ENCODE results near the gene BCL11A.
"Not testable (repeated sequence)": the region's sequence is repeated elsewhere in the genome, so short reads cannot be mapped to it uniquely, and the experiment has no call there.

BCL11A gene

DNA sequence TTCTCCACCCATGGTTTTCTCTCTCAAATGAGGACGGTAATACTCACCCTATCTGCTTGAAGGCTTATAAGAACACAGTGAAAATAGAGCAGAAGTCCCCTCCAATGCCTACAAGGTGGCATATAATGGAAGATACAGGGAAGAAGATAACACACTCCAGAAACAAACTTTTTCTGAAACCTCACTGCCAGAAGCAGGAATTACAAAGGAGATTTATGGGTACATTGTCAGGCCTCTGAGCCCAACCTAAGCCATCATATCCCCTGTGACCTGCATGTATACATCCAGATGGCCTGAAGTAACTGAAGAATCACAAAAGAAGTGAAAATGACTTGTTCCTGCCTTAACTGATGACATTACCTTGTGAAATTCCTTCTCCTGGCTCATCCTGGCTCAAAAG, 136.2 kb downstream of the BCL11A start:
- not testable (repeated sequence) for DNase-seq

GRCh38 chr2:60416221-60417008, 137.0 kb downstream of the BCL11A start:
- no peak for DNase-seq

GRCh38 chr2:60415814-60416213, 137.6 kb downstream of the BCL11A start:
- no peak for DNase-seq

- DNase-seq = no peak
Measured at GRCh38 chr2:60414495-60415138, 138.8 kb downstream of the BCL11A start.

- DNase-seq = no peak
Measured at GRCh38 chr2:60413814-60414168, 139.7 kb downstream of the BCL11A start.

- no peak for DNase-seq
Measured at GRCh38 chr2:60413069-60413813, 140.2 kb downstream of the BCL11A start.

DNA sequence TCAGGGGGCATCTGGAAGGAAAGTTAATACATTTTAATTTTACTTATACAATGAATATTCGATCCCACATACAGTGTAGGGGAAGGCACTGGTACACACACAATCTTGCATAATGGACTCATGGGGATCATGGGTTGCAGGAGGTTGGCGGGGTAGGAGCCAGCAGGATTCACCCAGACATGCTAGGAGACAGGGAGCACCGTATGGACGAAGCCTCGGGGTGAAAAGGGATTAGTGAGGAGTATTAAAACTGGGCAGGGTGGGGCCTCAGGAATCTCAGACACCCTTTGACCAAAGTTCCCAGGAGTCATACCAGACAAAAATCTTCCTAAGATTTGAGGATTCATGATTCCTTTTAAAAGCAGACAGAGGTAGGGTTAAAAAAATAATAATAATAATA, 140.8 kb downstream of the BCL11A start:
- no peak for DNase-seq

DNA sequence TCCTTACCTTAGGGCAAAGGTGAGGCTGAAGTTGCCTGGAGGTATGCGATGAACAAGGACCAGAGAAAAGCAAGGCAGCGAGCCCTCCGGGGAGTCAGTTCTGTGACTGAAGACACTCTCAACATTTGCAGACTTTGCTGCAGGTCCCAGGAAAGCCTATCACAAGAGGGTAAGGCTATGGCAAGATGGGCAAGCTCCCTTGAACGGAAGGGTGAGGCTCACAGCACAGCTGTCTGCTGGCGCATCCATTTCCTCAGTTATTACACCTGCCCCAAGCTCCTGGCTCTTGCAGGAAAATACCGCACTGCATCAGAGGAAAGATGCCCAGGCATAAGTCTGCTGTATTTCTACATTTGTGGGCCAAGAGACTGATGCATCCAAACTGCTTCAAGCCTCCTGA, 141.4 kb downstream of the BCL11A start:
- DNase-seq = no peak

DNA sequence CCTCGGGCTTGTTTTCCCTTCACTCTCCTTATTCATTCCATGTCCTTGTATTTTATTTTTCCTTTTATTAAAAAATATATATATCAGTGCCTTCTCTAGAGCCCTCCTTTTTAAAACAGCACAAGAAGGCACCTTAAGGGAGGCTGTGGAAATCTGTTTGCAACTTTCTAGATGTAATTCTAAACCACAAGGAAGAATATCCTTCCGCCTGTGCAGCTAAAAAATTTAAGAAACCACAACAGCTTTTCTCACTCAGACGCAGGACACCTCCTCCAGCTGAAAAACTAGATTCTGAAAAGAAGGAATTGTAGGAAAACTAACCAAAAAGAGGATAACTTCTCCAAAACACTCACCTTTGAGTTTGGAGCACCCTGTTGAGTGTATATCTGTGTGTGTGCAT, 142.2 kb downstream of the BCL11A start:
- no peak for DNase-seq

- DNase-seq = no peak
Measured at GRCh38 chr2:60410456-60411146, 142.9 kb downstream of the BCL11A start.

DNA sequence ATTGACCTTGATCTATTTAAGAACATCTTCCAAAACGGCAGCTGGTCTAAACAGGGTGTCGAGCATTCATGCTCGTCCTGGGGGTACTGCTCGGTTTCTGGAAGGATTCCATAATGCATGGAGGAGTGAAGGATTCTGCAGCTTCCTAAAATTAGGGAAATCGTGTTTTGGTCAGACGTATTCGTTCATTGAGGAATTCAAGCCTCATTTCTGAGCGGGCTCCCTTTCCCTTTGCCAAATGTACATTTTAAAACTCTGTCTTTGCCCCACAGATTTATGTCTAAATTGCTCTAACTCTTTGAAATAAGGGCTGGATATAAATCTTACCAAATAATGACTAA, 144.0 kb downstream of the BCL11A start:
- no peak for DNase-seq

DNA sequence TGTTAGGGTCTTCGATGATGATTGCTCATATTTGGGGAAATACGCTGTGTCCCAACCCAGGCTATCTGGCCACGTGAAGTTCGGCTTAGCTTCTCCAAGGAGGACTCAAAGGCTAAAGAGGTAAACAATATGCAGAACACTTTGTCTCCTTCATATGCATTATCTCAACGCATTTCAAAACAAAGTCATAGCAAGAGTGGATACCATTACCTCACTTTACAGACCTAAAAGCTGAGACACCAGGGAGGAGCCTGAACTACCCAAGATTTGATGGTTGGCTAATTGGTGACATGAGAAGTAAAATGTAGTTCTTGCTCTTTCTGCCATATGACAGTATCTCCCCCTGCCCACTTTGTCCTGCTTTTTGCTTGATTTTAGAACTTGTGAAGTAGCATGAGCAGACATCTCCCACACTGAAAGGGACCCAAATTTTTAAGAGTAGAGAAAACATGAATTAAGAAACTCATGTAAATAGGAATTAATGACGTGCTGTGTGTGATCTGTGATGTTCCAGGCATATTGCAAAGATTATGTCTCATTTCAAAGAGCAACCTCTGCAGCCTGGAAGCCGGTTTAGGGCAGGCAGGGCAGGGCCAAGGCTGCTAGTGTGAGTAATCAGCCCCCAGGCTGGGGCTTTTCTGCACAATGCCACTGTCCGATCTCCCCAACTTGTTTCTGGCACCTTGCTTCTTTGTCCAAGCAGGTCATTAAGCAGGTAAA, 144.5 kb downstream of the BCL11A start:
- DNase-seq = no peak

GRCh38 chr2:60408207-60408606, 145.2 kb downstream of the BCL11A start:
- DNase-seq = no peak

GRCh38 chr2:60407398-60407797, 146.1 kb downstream of the BCL11A start:
- no peak for DNase-seq

DNA sequence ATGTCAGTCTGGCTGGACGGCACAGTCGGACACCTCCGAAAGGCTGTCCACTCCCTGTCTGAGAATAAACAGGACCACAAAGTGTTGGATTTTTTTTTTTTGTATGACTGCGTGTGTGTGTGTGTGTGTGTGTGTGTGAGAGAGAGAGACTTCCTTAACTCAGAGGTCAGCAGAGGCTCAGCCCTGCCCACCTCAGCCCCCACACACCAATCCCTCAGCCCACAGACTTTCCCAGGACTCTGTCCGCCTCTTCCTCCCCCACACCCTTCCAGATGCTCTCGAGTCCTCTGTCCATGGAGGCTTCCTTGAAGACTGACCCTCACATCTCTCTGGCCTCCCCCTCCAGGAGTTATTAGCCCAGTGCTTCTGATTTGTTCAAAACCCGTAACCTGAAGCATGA, 147.3 kb downstream of the BCL11A start:
- no peak for DNase-seq

- no peak for DNase-seq
Measured at GRCh38 chr2:60405271-60405919, 148.1 kb downstream of the BCL11A start.
